Natural killer cell (primary cell): ENCODE data around the gene TBC1D22A. TPM values are rescaled to one million over a fixed set of nuclear protein-coding genes. Genes with fewer than 3 reads are reported as not detected.

ENCODE experiments used
- ATAC-seq, 3 donors: fragments of 150-1000 bp in 2 of 3; fragments of 200-7000 bp in 1 of 3; cut with Tn5 transposase; 1 replicate in 1 of 3; 2 replicates in 2 of 3; pipeline ENCODE4 v1.10.0; 2021; ENCODE audit warnings: mild to moderate bottlenecking in 2 of 3, moderate library complexity in 2 of 3
- DNase-seq, 2 donors: peaks; one replicate each; pipeline versions ENCODE4 v3.0.0 to v3.0.0-alpha.2; 2013 to 2021; ENCODE audit warnings: mixed read lengths in 1 of 2
- H3K27ac ChIP-seq: one replicate; pipeline ENCODE4 v1.5.1; 2013; ENCODE audit warnings: mild to moderate bottlenecking, low read length
- H3K27me3 ChIP-seq: one replicate; pipeline ENCODE4 v1.6.1; 2013; ENCODE audit warnings: low read length; ENCODE audit not compliant: control insufficient read depth, insufficient read depth
- H3K36me3 ChIP-seq: one replicate; pipeline ENCODE4 v1.6.1; 2013; ENCODE audit warnings: low read length; ENCODE audit not compliant: control insufficient read depth, insufficient read depth
- H3K4me1 ChIP-seq: one replicate; pipeline ENCODE4 v1.6.1; 2013; ENCODE audit warnings: low read length; ENCODE audit not compliant: control insufficient read depth, insufficient read depth
- H3K4me3 ChIP-seq: one replicate; pipeline ENCODE4 v1.5.1; 2013; ENCODE audit warnings: low read length
- H3K9me3 ChIP-seq: one replicate; pipeline ENCODE4 v1.6.1; 2013; ENCODE audit warnings: low read length; ENCODE audit not compliant: control insufficient read depth, insufficient read depth
- H3K27ac Mint-ChIP-seq, 2 donors: one replicate each; pipeline ENCODE4 v1.8.0; 2022; ENCODE audit warnings: mild to moderate bottlenecking in 2 of 2, mixed read lengths in 2 of 2, moderate library complexity in 1 of 2
- H3K27me3 Mint-ChIP-seq, 2 donors: one replicate each; pipeline ENCODE4 v1.8.0; 2022; ENCODE audit warnings: low read depth in 2 of 2, mixed read lengths in 2 of 2
- H3K36me3 Mint-ChIP-seq: one replicate; pipeline ENCODE4 v1.8.0; 2022; ENCODE audit warnings: mixed read lengths
- H3K4me1 Mint-ChIP-seq, 2 donors: one replicate each; pipeline ENCODE4 v1.8.0; 2022; ENCODE audit warnings: mixed read lengths in 2 of 2
- H3K4me3 Mint-ChIP-seq: one replicate; pipeline ENCODE4 v1.8.0; 2022; ENCODE audit warnings: mild to moderate bottlenecking, moderate library complexity, mixed read lengths
- H3K9me3 Mint-ChIP-seq, 2 donors: one replicate each; pipeline ENCODE4 v1.8.0; 2022; ENCODE audit warnings: mixed read lengths in 2 of 2
- CTCF ChIP-seq: fragments of 200-600 bp; IDR thresholded peaks from one replicate; pipeline ENCODE4 v1.8.0; 2022; ENCODE audit warnings: antibody characterized with exemption
- WGBS: methylation state at CpG from one replicate; pipeline ENCODE4 v1.1.7; 2013; ENCODE audit warnings: missing lambda C conversion rate; ENCODE audit not compliant: insufficient coverage; 5-methylcytosine and 5-hydroxymethylcytosine counted together
- intact Hi-C: fragments of 100-400 bp; cut with micrococcal nuclease; formaldehyde crosslinking; loops from one replicate; pipeline ENCODE4 v1.14.2; 2022
- total RNA-seq, 4 donors: library from RNA; stranded (reverse); fragments of 120-200 nt in 1 of 4; gene quantifications; one replicate each; pipeline versions ENCODE4 v1.2.3 to v1.2.4, GENCODE V29; 2013 to 2022

The TBC1D22A gene
- total RNA-seq, 3 donors from 2014 or later (not counting 1 experiment from before 2014, with no cell fraction given) = 47.4 to 53.7 (median 53.2) TPM

- Histone ChIP-seq H3K9me3 (no peaks in the 10 kb centered on the region), H3K4me1 (peaks cover 16% of the 10 kb centered on the region), H3K27ac (no peak overlapping the region), H3K4me3 (no peak overlapping the region), H3K27me3 (no peaks in the 10 kb centered on the region), H3K36me3 (peaks cover 50% of the 10 kb centered on the region)
- no peaks in the 10 kb centered on the region for H3K9me3 Mint-ChIP-seq
- no peaks in the 10 kb centered on the region for H3K36me3 Mint-ChIP-seq
- peaks cover 42 to 53% of the 10 kb centered on the region in 2 donors for H3K4me1 Mint-ChIP-seq
- no peak for TF ChIP-seq CTCF
- no peak for ATAC-seq
- intact Hi-C loops = no loop called here
- 97% methylated on average over 13 of the region's 15 CpGs for WGBS
- no peak for DNase-seq
- no peaks in the 10 kb centered on the region for H3K27me3 Mint-ChIP-seq
- peak overlapping the region; percentile 43 to 79 for H3K27ac Mint-ChIP-seq
- no peak overlapping the region for H3K4me3 Mint-ChIP-seq
Observed at GRCh38 chr22:46801331-46801811, 38.9 kb downstream of the TBC1D22A start.

- no peak overlapping the region for H3K4me3 Mint-ChIP-seq
- WGBS = 96% methylated on average over 20 of the region's 20 CpGs
Observed at GRCh38 chr22:46801826-46802607, 39.6 kb downstream of the TBC1D22A start.

GRCh38 chr22:46802608-46803027 lies 40.2 kb downstream of the TBC1D22A start:
- Mint-ChIP-seq H3K27ac (peak overlapping the region; percentile 43 to 79), H3K27me3 (no peaks in the 10 kb centered on the region), H3K36me3 (no peaks in the 10 kb centered on the region), H3K4me3 (no peak overlapping the region), H3K4me1 (peaks cover 53 to 63% of the 10 kb centered on the region in 2 donors), H3K9me3 (no peaks in the 10 kb centered on the region)
- intact Hi-C loops = loop anchor here (1.0 kb wide), 4 partner anchors 11 to 239 kb away; no protein-coding TSS in a partner anchor
- 92% methylated on average over 13 of the region's 13 CpGs for WGBS
- Histone ChIP-seq H3K27me3 (no peaks in the 10 kb centered on the region), H3K36me3 (peaks cover 41% of the 10 kb centered on the region), H3K27ac (no peak overlapping the region), H3K4me1 (peaks cover 21% of the 10 kb centered on the region), H3K4me3 (no peak overlapping the region), H3K9me3 (no peaks in the 10 kb centered on the region)
- no peak for TF ChIP-seq CTCF
- no peak for ATAC-seq
- DNase-seq = no peak

More at GRCh38 chr22:46801826-46802607, 39.6 kb downstream of the TBC1D22A start:
- H3K4me1 Mint-ChIP-seq = peaks cover 49 to 60% of the 10 kb centered on the region in 2 donors
- no peak overlapping the region for H3K27ac ChIP-seq
- peak overlapping the region; percentile 43 to 79 for H3K27ac Mint-ChIP-seq
- H3K4me1 ChIP-seq = peaks cover 21% of the 10 kb centered on the region
- no peaks in the 10 kb centered on the region for H3K9me3 Mint-ChIP-seq
- no peak for DNase-seq
- H3K36me3 ChIP-seq = peaks cover 46% of the 10 kb centered on the region
- TF ChIP-seq CTCF = no peak
- ATAC-seq = no peak
- H3K36me3 Mint-ChIP-seq = no peaks in the 10 kb centered on the region
- intact Hi-C loops = no loop called here
- H3K27me3 Mint-ChIP-seq = no peaks in the 10 kb centered on the region
- no peak overlapping the region for H3K4me3 ChIP-seq
- H3K27me3 ChIP-seq = no peaks in the 10 kb centered on the region
- H3K9me3 ChIP-seq = no peaks in the 10 kb centered on the region
